Stomach (tissue), 4 donors: ENCODE data around the gene MAP3K3.

Experiments used
- EP300 ChIP-seq: sonication (generic); formaldehyde crosslinking; IDR thresholded peaks from one replicate; pipeline ENCODE4 v1.6.1; 2017; ENCODE audit warnings: antibody characterized with exemption
- POLR2A ChIP-seq, 4 donors: fragments of 450-650 bp; IDR thresholded peaks; one replicate each; pipeline ENCODE4 v1.6.1; 2016; ENCODE audit warnings: antibody characterized with exemption in 4 of 4, control low read depth in 2 of 4, mild to moderate bottlenecking in 1 of 4, moderate library complexity in 1 of 4
- POLR2AphosphoS5 ChIP-seq, 3 donors: sonication (generic); formaldehyde crosslinking; IDR thresholded peaks; one replicate each; pipeline ENCODE4 v1.6.1; 2016; ENCODE audit warnings: antibody characterized with exemption in 3 of 3
- TF ChIP-seq, protein P1 (sequence below), 7 experiments: fragments of 450-650 bp in 4 of 7; fragments of 200-600 bp in 3 of 7; sonication (generic) in 3 of 7; IDR thresholded peaks; one replicate each; pipeline ENCODE4 v1.5.1; 2016 to 2019; ENCODE audit warnings: antibody characterized with exemption in 7 of 7, control low read depth in 2 of 7, mild to moderate bottlenecking in 1 of 7

DNA sequence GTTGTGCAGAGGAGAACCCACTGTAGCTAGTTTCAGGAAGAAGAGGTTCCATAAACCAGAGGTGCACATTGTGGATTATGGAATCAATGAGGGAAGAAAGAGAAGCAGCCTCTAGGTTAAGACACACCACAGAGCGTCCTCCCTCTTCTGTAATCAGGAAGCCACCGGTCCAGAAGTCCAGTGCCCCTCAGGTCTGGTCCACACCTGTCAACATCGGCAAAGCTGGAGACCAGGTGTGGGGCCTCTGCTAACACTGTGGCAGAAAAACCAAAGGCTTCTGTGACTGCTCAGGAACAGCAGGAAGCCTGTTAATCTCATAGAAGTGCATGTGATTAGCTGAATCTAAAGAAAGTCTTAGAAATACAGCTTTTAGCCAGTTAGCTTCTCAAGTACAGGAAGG, 54.4 kb downstream of the MAP3K3 start:
- TF ChIP-seq EP300 = no peak
- no peak for TF ChIP-seq POLR2A (IDR thresholded peaks at IDR 0.05)
- no peak for TF ChIP-seq POLR2AphosphoS5 (IDR thresholded peaks at IDR 0.05)
- TF ChIP-seq, protein P1, sequence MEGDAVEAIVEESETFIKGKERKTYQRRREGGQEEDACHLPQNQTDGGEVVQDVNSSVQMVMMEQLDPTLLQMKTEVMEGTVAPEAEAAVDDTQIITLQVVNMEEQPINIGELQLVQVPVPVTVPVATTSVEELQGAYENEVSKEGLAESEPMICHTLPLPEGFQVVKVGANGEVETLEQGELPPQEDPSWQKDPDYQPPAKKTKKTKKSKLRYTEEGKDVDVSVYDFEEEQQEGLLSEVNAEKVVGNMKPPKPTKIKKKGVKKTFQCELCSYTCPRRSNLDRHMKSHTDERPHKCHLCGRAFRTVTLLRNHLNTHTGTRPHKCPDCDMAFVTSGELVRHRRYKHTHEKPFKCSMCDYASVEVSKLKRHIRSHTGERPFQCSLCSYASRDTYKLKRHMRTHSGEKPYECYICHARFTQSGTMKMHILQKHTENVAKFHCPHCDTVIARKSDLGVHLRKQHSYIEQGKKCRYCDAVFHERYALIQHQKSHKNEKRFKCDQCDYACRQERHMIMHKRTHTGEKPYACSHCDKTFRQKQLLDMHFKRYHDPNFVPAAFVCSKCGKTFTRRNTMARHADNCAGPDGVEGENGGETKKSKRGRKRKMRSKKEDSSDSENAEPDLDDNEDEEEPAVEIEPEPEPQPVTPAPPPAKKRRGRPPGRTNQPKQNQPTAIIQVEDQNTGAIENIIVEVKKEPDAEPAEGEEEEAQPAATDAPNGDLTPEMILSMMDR (IDR thresholded peaks at IDR 0.05) = no peak
